HCT116 (cell line): ENCODE measurements around the gene FCMR. TPM values are rescaled to one million over a fixed set of nuclear protein-coding genes. Genes with fewer than 3 reads are reported as not detected.

Source experiments
- ATAC-seq: fragments of 200-7000 bp; cut with Tn5 transposase; 2 replicates; pipeline ENCODE4 v1.9.1; 2020; ENCODE audit warnings: mild to moderate bottlenecking, moderate library complexity
- BruUV-seq: library from RNA; stranded (reverse); fragments of 400-500 nt; replicated peaks from 2 replicates; lab custom pipeline; 2021; lab: Mats Ljungman, UMichigan
- CTCF ChIA-PET: fragments of 300-600 bp; sonication (Branson Sonifier 250); formaldehyde crosslinking; loops from one replicate; lab custom pipeline; 2021; ENCODE audit warnings: antibody characterized with exemption; lab: Charles Lee
- POLR2A ChIA-PET: fragments of 300-600, 350-600 bp; sonication (Branson Sonifier 250); formaldehyde crosslinking; loops from one replicate; lab custom pipeline; 2021; ENCODE audit warnings: antibody characterized with exemption; lab: Charles Lee
- RAD21 ChIA-PET, 2 experiments: fragments of 300-600 bp; sonication (Branson Sonifier 250); formaldehyde crosslinking; loops; one replicate each; lab custom pipeline; 2023; ENCODE audit warnings: low total read pairs in 2 of 2; ENCODE audit not compliant: uncharacterized antibody in 2 of 2, unreplicated experiment in 2 of 2, low non-redundant PET in 1 of 2; lab: Charles Lee
- DNase-seq: peaks from one replicate; pipeline ENCODE4 v3.0.0-alpha.2; 2010; ENCODE audit warnings: low read depth, low spot score
- H2AFZ ChIP-seq: fragments of 200-600 bp; shearing (Covaris generic), sonication (generic); 2 replicates; pipeline ENCODE4 v1.6.1; 2017; ENCODE audit warnings: low read depth, mixed run types, mixed read lengths, antibody characterized with exemption, low read length; ENCODE audit not compliant: poor library complexity, severe bottlenecking
- H3K27ac ChIP-seq: 2 replicates; pipeline ENCODE4 v1.5.1; 2012; ENCODE audit warnings: low read depth, low read length
- H3K27me3 ChIP-seq: fragments of 200-600 bp; sonication (generic); 2 replicates; pipeline ENCODE4 v1.6.1; 2016; ENCODE audit warnings: mixed run types, low read length, mixed read lengths; ENCODE audit not compliant: insufficient read depth
- H3K36me3 ChIP-seq, 2 experiments: fragments of 200-500 bp in 1 of 2; fragments of 200-600 bp in 1 of 2; sonication (Bioruptor generic) in 1 of 2; sonication (generic) in 1 of 2; 2 replicates each; pipeline versions ENCODE4 v1.5.1 to v1.6.1; 2014 to 2016; ENCODE audit warnings: low read length in 2 of 2, inconsistent platforms in 1 of 2, mixed read lengths in 1 of 2, mixed run types in 1 of 2; ENCODE audit not compliant: insufficient read depth in 2 of 2, control insufficient read depth in 1 of 2
- H3K4me1 ChIP-seq, 2 experiments: fragments of 200-600 bp in 1 of 2; sonication (generic) in 1 of 2; 2 replicates each; pipeline versions ENCODE4 v1.5.1 to v1.6.1; 2012 to 2017; ENCODE audit warnings: low read length in 2 of 2, inconsistent platforms in 1 of 2, mild to moderate bottlenecking in 1 of 2, mixed read lengths in 1 of 2, mixed run types in 1 of 2, moderate library complexity in 1 of 2; ENCODE audit not compliant: insufficient read depth in 2 of 2, control insufficient read depth in 1 of 2
- H3K4me2 ChIP-seq: fragments of 200-600 bp; sonication (generic); 2 replicates; pipeline ENCODE4 v1.6.1; 2017; ENCODE audit warnings: mixed run types, low read length, mixed read lengths
- H3K4me3 ChIP-seq, 2 experiments: fragments of 200-600 bp in 1 of 2; sonication (generic) in 1 of 2; replicated peaks in 1 of 2; 2 replicates each; pipeline ENCODE4 v1.5.1; 2011 to 2016; ENCODE audit warnings: low read length in 2 of 2, control low read depth in 1 of 2, low read depth in 1 of 2, mild to moderate bottlenecking in 1 of 2, mixed read lengths in 1 of 2, mixed run types in 1 of 2
- H3K79me2 ChIP-seq: fragments of 200-600 bp; sonication (generic); 2 replicates; pipeline ENCODE4 v1.6.1; 2017; ENCODE audit warnings: mild to moderate bottlenecking, mixed run types, low read length, moderate library complexity, mixed read lengths; ENCODE audit not compliant: insufficient read depth
- H3K9ac ChIP-seq: fragments of 200-600 bp; sonication (generic); 2 replicates; pipeline ENCODE4 v1.6.1; 2016; ENCODE audit warnings: low read length, mixed read lengths
- H3K9me2 ChIP-seq: fragments of 200-600 bp; sonication (generic), shearing (Covaris generic); 2 replicates; pipeline ENCODE4 v1.6.1; 2017; ENCODE audit warnings: mixed run types, mild to moderate bottlenecking, moderate library complexity; ENCODE audit not compliant: insufficient read depth
- H3K9me3 ChIP-seq, 2 experiments: fragments of 200-500 bp in 1 of 2; fragments of 200-600 bp in 1 of 2; sonication (Bioruptor generic) in 1 of 2; sonication (generic) in 1 of 2; 2 replicates each; pipeline ENCODE4 v1.6.1; 2014 to 2017; ENCODE audit warnings: low read length in 2 of 2, mixed read lengths in 2 of 2, inconsistent platforms in 1 of 2, low read depth in 1 of 2, mild to moderate bottlenecking in 1 of 2, mixed run types in 1 of 2, moderate library complexity in 1 of 2; ENCODE audit not compliant: control insufficient read depth in 1 of 2, insufficient read depth in 1 of 2
- H4K20me1 ChIP-seq: fragments of 200-600 bp; sonication (generic), shearing (Covaris generic); 2 replicates; pipeline ENCODE4 v1.6.1; 2017; ENCODE audit warnings: mixed run types, mild to moderate bottlenecking, moderate library complexity; ENCODE audit not compliant: insufficient read depth
- EGR1 ChIP-seq: IDR thresholded peaks from 2 replicates; pipeline ENCODE4 v1.6.1; 2012; ENCODE audit warnings: low read depth
- EZH2 ChIP-seq: fragments of 200-600 bp; sonication (generic); IDR thresholded peaks from 2 replicates; pipeline ENCODE4 v1.6.1; 2017; ENCODE audit warnings: antibody characterized with exemption, mixed run types
- FOSL1 ChIP-seq: IDR thresholded peaks from 2 replicates; pipeline ENCODE4 v1.6.1; 2012; ENCODE audit warnings: low read depth
- SIN3A ChIP-seq: IDR thresholded peaks from 2 replicates; pipeline ENCODE4 v1.6.1; 2012; ENCODE audit warnings: low read depth
- ZNF274 ChIP-seq: fragments of 200-500 bp; sonication (Bioruptor generic); IDR thresholded peaks from 2 replicates; pipeline ENCODE4 v1.6.1; 2014; ENCODE audit warnings: mild to moderate bottlenecking, low read depth, low read length, inconsistent platforms
- intact Hi-C: fragments of 100-400 bp; cut with micrococcal nuclease; formaldehyde crosslinking; loops from 2 replicates; pipeline ENCODE4 v1.10.0; 2022
- total RNA-seq: library from RNA; stranded (reverse); gene quantifications from one replicate; pipeline ENCODE4 v1.2.1, GENCODE V29; 2021; ENCODE audit not compliant: unreplicated experiment
- TF ChIP-seq, protein P1 (sequence below): IDR thresholded peaks from 2 replicates; pipeline ENCODE4 v1.6.1; 2012
- TF ChIP-seq, protein P2 (sequence below), 3 experiments: fragments of 200-600 bp in 1 of 3; sonication (generic) in 1 of 3; IDR thresholded peaks in 2 of 3; conservative IDR thresholded peaks in 1 of 3; 2 replicates each; pipeline ENCODE4 v1.5.1; 2012 to 2017; ENCODE audit warnings: low read depth in 2 of 3, low read length in 2 of 3, antibody characterized with exemption in 1 of 3, borderline replicate concordance in 1 of 3, control low read depth in 1 of 3, mild to moderate bottlenecking in 1 of 3, mixed read lengths in 1 of 3, mixed run types in 1 of 3, moderate library complexity in 1 of 3; ENCODE audit not compliant: insufficient read depth in 1 of 3

FCMR gene
- total RNA-seq, 1 experiment from 2014 or later: 0.61 TPM

DNA sequence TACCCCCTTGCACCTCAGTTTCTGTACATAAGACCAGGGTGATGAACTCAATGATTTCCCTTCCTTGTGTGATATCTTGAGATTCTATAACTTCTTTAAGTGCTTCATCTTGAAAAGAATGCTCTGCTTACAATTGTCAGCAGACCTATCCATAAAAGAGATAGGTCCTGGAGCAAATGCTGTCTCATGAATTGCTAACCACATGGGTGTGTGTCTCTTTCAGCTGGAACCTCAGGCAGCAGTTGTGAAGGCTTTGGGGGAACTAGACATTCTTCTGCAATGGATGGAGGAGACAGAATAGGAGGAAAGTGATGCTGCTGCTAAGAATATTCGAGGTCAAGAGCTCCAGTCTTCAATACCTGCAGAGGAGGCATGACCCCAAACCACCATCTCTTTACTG lies 53.5 kb downstream of the FCMR start:
- Histone ChIP-seq H3K36me3 (no peaks in the 10 kb centered on the region), H3K27me3 (no peaks in the 10 kb centered on the region), H3K4me3 (no peak overlapping the region), H4K20me1 (no peaks in the 10 kb centered on the region), H3K79me2 (no peaks in the 10 kb centered on the region), H3K9ac (no peak overlapping the region), H2AFZ (no peak overlapping the region), H3K27ac (no peak overlapping the region), H3K4me1 (peaks cover 0 to 7% of the 10 kb centered on the region in 2 experiments; a peak in 2 of 4 replicates), H3K9me3 (no peaks in the 10 kb centered on the region), H3K9me2 (no peaks in the 10 kb centered on the region), H3K4me2 (no peak overlapping the region)
- no TSS peak for BruUV-seq
- DNase-seq: no peak
- intact Hi-C loops: no loop called here
- ATAC-seq: no peak
- TF ChIP-seq FOSL1 (no peak), SIN3A (no peak), EZH2 (no peak), ZNF274 (no peak), EGR1 (no peak)
- TF ChIP-seq, protein P1, sequence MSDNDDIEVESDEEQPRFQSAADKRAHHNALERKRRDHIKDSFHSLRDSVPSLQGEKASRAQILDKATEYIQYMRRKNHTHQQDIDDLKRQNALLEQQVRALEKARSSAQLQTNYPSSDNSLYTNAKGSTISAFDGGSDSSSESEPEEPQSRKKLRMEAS: no peak
- TF ChIP-seq, protein P2, sequence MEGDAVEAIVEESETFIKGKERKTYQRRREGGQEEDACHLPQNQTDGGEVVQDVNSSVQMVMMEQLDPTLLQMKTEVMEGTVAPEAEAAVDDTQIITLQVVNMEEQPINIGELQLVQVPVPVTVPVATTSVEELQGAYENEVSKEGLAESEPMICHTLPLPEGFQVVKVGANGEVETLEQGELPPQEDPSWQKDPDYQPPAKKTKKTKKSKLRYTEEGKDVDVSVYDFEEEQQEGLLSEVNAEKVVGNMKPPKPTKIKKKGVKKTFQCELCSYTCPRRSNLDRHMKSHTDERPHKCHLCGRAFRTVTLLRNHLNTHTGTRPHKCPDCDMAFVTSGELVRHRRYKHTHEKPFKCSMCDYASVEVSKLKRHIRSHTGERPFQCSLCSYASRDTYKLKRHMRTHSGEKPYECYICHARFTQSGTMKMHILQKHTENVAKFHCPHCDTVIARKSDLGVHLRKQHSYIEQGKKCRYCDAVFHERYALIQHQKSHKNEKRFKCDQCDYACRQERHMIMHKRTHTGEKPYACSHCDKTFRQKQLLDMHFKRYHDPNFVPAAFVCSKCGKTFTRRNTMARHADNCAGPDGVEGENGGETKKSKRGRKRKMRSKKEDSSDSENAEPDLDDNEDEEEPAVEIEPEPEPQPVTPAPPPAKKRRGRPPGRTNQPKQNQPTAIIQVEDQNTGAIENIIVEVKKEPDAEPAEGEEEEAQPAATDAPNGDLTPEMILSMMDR (IDR thresholded peaks at IDR 0.05 in 2 of 3, conservative IDR thresholded peaks at IDR 0.05 in 1 of 3; ENCODE audit: borderline replicate concordance in 1 of 3, insufficient read depth in 1 of 3, low read depth in 2 of 3, low read length in 2 of 3): no peak
- POLR2A ChIA-PET: no interaction called here
- RAD21 ChIA-PET: no interaction called here
- CTCF ChIA-PET: no interaction called here

DNA sequence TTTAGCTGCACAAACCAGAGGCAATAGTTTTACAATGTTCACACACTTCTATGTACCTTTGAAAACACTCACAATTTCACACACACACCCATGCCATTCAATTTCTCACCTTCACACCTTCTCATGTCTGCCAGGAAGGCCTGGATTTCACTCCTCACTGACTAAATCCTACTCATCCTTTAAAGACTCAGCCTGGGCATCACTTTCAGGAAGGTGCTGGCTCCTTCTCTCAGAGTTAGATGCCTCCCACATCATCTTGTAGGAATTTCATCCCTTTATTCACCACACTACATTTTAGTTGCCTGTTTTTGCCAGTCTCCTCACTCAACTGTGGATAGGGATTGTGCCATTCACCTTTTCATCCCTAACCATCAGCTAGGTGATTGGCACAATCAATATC lies 54.0 kb downstream of the FCMR start:
- Histone ChIP-seq H2AFZ (no peak overlapping the region), H3K27ac (no peak overlapping the region), H3K4me3 (no peak overlapping the region), H3K9me3 (no peaks in the 10 kb centered on the region), H4K20me1 (no peaks in the 10 kb centered on the region), H3K79me2 (no peaks in the 10 kb centered on the region), H3K4me2 (no peak overlapping the region), H3K9ac (no peak overlapping the region), H3K9me2 (no peaks in the 10 kb centered on the region), H3K4me1 (peaks cover 0 to 7% of the 10 kb centered on the region in 2 experiments; a peak in 2 of 4 replicates), H3K27me3 (no peaks in the 10 kb centered on the region), H3K36me3 (no peaks in the 10 kb centered on the region)
- ChIA-PET CTCF (no interaction called here), POLR2A (no interaction called here), RAD21 (no interaction called here)
- DNase-seq (no peak), ATAC-seq (no peak)
- no TSS peak for BruUV-seq
- intact Hi-C loops: no loop called here
- no peak for TF ChIP-seq EGR1
